ENCODE results near the gene DISC1. TPM values are rescaled to one million over a fixed set of nuclear protein-coding genes. Genes with fewer than 3 reads are reported as not detected.
A peak's percentile ranks its signal among the peaks of the same experiment; 100 is the strongest.

The DISC1 gene
- total RNA-seq, 1 experiment from 2014 or later: 6.3 TPM

DNA sequence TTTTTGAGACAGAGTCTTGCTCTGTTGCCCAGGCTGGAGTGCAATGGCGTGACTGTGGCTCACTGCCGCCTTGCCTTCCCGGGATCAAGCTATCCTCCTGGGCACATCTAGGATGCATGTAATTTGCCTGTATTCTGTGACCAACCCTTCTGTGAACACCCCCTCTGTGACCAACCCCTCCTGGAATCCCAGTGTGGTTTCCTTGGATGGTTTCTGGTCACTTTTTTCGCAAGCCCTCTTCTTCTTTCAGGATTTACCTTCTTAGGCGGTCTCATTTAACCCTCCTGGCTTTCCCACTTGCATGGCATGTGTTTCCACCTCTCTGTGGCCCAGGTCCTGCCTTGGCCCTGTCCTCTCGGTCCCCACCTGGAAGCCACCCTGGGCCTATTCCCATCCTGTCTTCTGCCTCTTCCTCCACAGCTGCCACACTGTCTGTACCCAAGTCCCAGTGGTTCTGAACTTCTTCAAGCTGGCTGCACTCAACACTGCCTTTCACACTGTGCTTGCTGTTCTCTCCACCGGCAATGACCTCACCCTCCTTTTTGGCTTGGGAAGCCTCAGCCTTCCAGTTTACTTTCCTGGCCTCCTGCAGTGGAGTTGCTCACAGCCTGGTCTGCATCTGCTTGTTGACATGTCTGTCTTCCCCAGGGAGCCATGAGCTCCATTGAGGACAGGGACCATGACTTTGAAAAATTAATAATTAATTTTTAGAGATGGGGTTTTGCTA is 57.0 kb downstream of the DISC1 start:
- H3K4me3 ChIP-seq (ENCODE audit: insufficient read depth, low read depth, low read length): no peak overlapping the region
- H3K36me3 ChIP-seq (replicated peaks; ENCODE audit: control insufficient read depth, insufficient read depth, low read length): no peaks in the 10 kb centered on the region
- no peak for DNase-seq
- H3K27me3 ChIP-seq (ENCODE audit: control insufficient read depth, insufficient read depth, low read length): no peaks in the 10 kb centered on the region

DNA sequence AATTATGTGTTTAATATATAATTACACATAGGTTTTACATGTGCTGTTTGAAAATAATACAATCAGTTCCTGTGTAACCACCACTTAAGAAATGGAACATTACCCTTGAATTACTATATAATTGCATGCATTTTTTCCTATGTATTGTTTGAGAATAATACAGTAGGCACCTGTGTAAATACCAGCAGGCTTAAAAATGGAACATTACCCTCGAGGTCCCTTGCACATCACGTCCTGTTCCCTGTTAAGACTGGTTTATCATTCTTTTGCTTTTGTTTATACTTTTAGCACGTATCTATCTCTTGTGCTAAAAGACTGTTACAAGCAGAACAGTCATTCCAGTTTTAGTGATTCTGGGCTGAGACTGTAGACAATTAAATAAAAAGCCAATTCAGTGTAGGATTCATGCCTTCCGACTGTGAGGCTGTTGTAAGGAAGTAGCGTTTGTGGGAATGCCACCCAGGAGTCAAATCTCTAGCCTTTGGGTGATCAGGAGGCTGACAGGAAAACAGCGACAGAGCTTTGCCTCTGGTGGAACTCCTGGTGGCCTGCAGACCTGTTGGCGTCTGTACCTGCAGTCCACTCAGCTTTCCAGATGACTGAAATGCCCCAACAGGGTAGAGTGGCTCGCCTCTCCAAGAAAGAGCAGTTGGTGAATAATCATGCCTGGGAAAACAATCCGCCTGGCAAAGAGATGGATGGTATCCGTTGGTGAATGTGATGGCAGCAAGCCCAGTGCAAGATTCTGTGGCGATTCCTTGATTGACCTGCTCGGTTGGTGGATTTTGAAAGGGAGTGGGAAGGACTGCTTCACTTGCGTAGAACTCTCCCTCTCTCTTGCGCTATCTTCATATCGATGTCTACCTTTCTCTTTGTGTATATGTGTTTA is 58.0 kb downstream of the DISC1 start:
- Histone ChIP-seq H3K4me3 (ENCODE audit: insufficient read depth, low read depth, low read length) (no peak overlapping the region), H3K27me3 (ENCODE audit: control insufficient read depth, insufficient read depth, low read length) (no peaks in the 10 kb centered on the region), H3K36me3 (replicated peaks; ENCODE audit: control insufficient read depth, insufficient read depth, low read length) (no peaks in the 10 kb centered on the region)
- DNase-seq: no peak

- no peak for DNase-seq
- no peaks in the 10 kb centered on the region for H3K27me3 ChIP-seq (ENCODE audit: control insufficient read depth, insufficient read depth, low read length)
- H3K4me3 ChIP-seq (ENCODE audit: insufficient read depth, low read depth, low read length): no peak overlapping the region
- no peaks in the 10 kb centered on the region for H3K36me3 ChIP-seq (replicated peaks; ENCODE audit: control insufficient read depth, insufficient read depth, low read length)
Observed at GRCh38 chr1:231686384-231686783, 59.8 kb downstream of the DISC1 start.

GRCh38 chr1:231688989-231689388 is 62.4 kb downstream of the DISC1 start:
- DNase-seq: no peak
- no peak overlapping the region for H3K4me3 ChIP-seq (ENCODE audit: insufficient read depth, low read depth, low read length)

GRCh38 chr1:231690059-231690458 is 63.5 kb downstream of the DISC1 start:
- no peak overlapping the region for H3K4me3 ChIP-seq (ENCODE audit: insufficient read depth, low read depth, low read length)

More at GRCh38 chr1:231688989-231689388, 62.4 kb downstream of the DISC1 start:
- H3K36me3 ChIP-seq (replicated peaks; ENCODE audit: control insufficient read depth, insufficient read depth, low read length): no peaks in the 10 kb centered on the region
- no peaks in the 10 kb centered on the region for H3K27me3 ChIP-seq (ENCODE audit: control insufficient read depth, insufficient read depth, low read length)

GRCh38 chr1:231691618-231692259 is 65.1 kb downstream of the DISC1 start:
- H3K27me3 ChIP-seq (ENCODE audit: control insufficient read depth, insufficient read depth, low read length): no peaks in the 10 kb centered on the region
- peak; percentile 90 for DNase-seq
- H3K4me3 ChIP-seq (ENCODE audit: insufficient read depth, low read depth, low read length): no peak overlapping the region

More at GRCh38 chr1:231690059-231690458, 63.5 kb downstream of the DISC1 start:
- Histone ChIP-seq H3K27me3 (ENCODE audit: control insufficient read depth, insufficient read depth, low read length) (no peaks in the 10 kb centered on the region), H3K36me3 (replicated peaks; ENCODE audit: control insufficient read depth, insufficient read depth, low read length) (no peaks in the 10 kb centered on the region)
- no peak for DNase-seq

GRCh38 chr1:231693361-231694074 is 66.9 kb downstream of the DISC1 start:
- Histone ChIP-seq H3K27me3 (ENCODE audit: control insufficient read depth, insufficient read depth, low read length) (no peaks in the 10 kb centered on the region), H3K4me3 (ENCODE audit: insufficient read depth, low read depth, low read length) (no peak overlapping the region), H3K36me3 (replicated peaks; ENCODE audit: control insufficient read depth, insufficient read depth, low read length) (no peaks in the 10 kb centered on the region)
- DNase-seq: peak; percentile 30

More at GRCh38 chr1:231691618-231692259, 65.1 kb downstream of the DISC1 start:
- no peaks in the 10 kb centered on the region for H3K36me3 ChIP-seq (replicated peaks; ENCODE audit: control insufficient read depth, insufficient read depth, low read length)

DNA sequence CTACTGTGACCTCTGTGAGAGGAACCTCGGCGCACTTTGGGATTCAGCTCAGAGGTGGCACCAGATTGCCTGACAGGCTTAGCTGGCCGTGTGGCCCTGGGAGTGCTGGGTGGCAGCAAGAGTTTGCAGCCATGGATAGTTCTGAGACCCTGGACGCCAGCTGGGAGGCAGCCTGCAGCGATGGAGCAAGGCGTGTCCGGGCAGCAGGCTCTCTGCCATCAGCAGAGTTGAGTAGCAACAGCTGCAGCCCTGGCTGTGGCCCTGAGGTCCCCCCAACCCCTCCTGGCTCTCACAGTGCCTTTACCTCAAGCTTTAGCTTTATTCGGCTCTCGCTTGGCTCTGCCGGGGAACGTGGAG is 67.5 kb downstream of the DISC1 start:
- DNase-seq: no peak
- no peak overlapping the region for H3K4me3 ChIP-seq (ENCODE audit: insufficient read depth, low read depth, low read length)
- no peaks in the 10 kb centered on the region for H3K27me3 ChIP-seq (ENCODE audit: control insufficient read depth, insufficient read depth, low read length)
- no peaks in the 10 kb centered on the region for H3K36me3 ChIP-seq (replicated peaks; ENCODE audit: control insufficient read depth, insufficient read depth, low read length)

DNA sequence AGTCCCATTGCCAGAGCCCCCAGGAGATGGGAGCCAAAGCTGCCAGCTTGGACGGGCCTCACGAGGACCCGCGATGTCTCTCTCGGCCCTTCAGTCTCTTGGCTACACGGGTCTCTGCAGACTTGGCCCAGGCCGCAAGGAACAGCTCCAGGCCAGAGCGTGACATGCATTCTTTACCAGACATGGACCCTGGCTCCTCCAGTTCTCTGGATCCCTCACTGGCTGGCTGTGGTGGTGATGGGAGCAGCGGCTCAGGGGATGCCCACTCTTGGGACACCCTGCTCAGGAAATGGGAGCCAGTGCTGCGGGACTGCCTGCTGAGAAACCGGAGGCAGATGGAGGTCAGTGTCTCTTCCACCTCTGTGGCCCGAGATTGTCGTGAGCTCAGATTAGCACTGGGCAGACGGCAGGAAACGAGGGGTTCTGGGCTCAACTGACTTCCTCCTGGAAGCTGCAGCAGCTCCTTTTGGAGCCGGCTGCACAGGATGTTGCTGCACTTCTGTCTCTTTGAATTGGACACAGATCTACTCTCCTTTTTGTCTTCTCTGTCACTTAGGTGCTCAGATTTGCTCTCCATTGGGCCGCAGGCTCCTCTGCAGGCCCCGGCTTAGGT is 68.0 kb downstream of the DISC1 start:
- peak; percentile 17 for DNase-seq
- no peaks in the 10 kb centered on the region for H3K27me3 ChIP-seq (ENCODE audit: control insufficient read depth, insufficient read depth, low read length)

DNA sequence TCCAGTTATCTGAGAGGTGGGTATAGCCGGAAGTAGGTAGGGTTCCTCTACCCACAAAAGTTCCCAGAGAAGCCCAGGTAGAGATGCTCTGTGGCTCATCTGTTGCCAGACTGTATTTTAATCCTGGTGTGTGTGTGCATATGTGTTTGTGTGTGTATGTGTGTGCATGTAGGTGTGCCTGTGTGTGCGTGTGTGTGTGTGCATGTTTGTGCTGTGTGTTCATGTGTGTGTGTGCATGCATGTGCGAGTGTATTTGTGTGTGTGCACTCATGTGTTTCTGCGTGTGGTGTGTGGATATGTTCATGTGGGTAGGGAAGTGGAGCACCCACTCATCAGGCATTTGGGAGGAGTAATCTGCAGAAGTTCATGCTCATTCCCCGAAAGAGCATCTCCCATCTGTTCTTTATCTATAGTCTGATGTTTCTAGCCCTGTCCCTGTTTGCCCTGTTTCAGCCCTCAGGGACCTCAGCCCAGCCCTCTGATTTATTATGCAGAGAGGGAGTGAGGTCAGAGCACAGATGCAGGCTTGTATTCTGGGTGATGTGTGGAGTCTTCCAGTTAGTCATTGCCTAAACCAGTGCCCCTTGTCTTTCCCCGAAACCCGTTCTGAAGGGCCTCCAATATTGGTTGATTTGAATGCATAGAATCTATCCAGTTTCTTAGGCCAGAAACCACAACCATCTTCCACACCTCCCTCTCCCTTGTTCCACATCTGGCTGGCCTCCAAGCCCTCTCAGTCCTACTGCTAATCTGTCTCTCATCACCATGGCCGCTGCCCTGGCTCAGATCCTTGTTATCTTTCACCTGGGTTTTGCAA is 69.1 kb downstream of the DISC1 start:
- H3K4me3 ChIP-seq (ENCODE audit: insufficient read depth, low read depth, low read length): no peak overlapping the region
- no peaks in the 10 kb centered on the region for H3K27me3 ChIP-seq (ENCODE audit: control insufficient read depth, insufficient read depth, low read length)
- DNase-seq: no peak
- no peaks in the 10 kb centered on the region for H3K36me3 ChIP-seq (replicated peaks; ENCODE audit: control insufficient read depth, insufficient read depth, low read length)

More for the DNA sequence above, 68.0 kb downstream of the DISC1 start:
- Histone ChIP-seq H3K4me3 (ENCODE audit: insufficient read depth, low read depth, low read length) (no peak overlapping the region), H3K36me3 (replicated peaks; ENCODE audit: control insufficient read depth, insufficient read depth, low read length) (no peaks in the 10 kb centered on the region)

- H3K4me3 ChIP-seq (ENCODE audit: insufficient read depth, low read depth, low read length): no peak overlapping the region
- no peaks in the 10 kb centered on the region for H3K36me3 ChIP-seq (replicated peaks; ENCODE audit: control insufficient read depth, insufficient read depth, low read length)
- no peaks in the 10 kb centered on the region for H3K27me3 ChIP-seq (ENCODE audit: control insufficient read depth, insufficient read depth, low read length)
- no peak for DNase-seq
Observed at GRCh38 chr1:231699784-231700183, 73.2 kb downstream of the DISC1 start.

DNA sequence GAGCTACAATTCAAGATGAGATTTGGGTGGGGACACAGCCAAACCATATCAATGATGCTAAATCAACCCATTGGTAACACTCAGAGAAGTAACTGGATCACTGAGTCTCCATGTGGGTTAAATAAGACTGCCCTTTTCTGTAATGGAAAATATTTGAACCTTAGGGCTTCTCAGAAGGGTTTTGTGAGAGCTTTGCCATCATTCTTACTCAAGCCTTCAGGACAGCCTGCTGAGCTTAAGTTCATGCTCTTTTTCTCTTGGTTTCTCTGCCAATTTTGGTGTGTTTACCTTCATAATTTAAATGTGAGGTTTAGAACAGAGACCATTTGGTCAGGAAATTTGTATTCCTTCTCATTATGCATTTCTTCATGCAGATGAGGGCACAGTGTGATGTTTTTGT is 74.7 kb downstream of the DISC1 start:
- H3K4me3 ChIP-seq (ENCODE audit: insufficient read depth, low read depth, low read length): no peak overlapping the region
- no peaks in the 10 kb centered on the region for H3K36me3 ChIP-seq (replicated peaks; ENCODE audit: control insufficient read depth, insufficient read depth, low read length)
- no peak for DNase-seq
- H3K27me3 ChIP-seq (ENCODE audit: control insufficient read depth, insufficient read depth, low read length): no peaks in the 10 kb centered on the region

DNA sequence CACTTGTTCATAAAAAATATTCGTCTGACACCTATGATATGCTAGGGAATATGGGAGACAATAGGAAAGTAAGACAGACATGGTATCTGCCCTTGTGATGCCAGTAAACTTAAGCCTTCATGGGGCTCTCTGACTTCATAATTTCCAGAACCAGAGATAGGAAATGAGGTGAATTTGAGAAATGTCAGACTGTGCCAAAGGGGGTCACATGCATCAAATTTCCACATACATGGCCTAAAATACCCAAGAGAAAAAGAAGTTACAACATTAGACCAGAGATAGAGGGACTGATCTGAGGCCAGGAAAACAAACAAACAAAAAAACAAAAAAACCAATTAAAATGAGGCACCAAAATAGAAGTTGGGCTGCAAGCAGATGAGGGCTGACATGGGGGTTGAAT is 75.7 kb downstream of the DISC1 start:
- no peak for DNase-seq
- Histone ChIP-seq H3K27me3 (ENCODE audit: control insufficient read depth, insufficient read depth, low read length) (no peaks in the 10 kb centered on the region), H3K4me3 (ENCODE audit: insufficient read depth, low read depth, low read length) (no peak overlapping the region)

More for the DNA sequence above, 75.7 kb downstream of the DISC1 start:
- no peaks in the 10 kb centered on the region for H3K36me3 ChIP-seq (replicated peaks; ENCODE audit: control insufficient read depth, insufficient read depth, low read length)

Data from H7 (cell line).